CD8-positive, alpha-beta memory T cell (primary cell): Measurements from ENCODE around the gene POR. TPM values are rescaled to one million over a fixed set of nuclear protein-coding genes. Genes with fewer than 3 reads are reported as not detected.
"Not testable (repeated sequence)": the region's sequence is repeated elsewhere in the genome, so short reads cannot be mapped to it uniquely, and the experiment has no call there.

ENCODE experiments used
- CTCF ChIA-PET: fragments of 350-600 bp; sonication (Branson Sonifier 250); formaldehyde crosslinking; loops from one replicate; lab custom pipeline; 2021; ENCODE audit warnings: antibody characterized with exemption; lab: Charles Lee
- POLR2A ChIA-PET: fragments of 350-600 bp; sonication (Branson Sonifier 250); formaldehyde crosslinking; loops from one replicate; lab custom pipeline; 2021; ENCODE audit warnings: antibody characterized with exemption; lab: Charles Lee
- DNase-seq, 5 donors: peaks; one replicate each; pipeline versions ENCODE4 v3.0.0 to v3.0.0-alpha.2; 2020 to 2022; ENCODE audit warnings: mixed read lengths in 1 of 5
- H3K27ac ChIP-seq: one replicate; pipeline ENCODE4 v1.7.0; 2013; ENCODE audit warnings: low read depth, mild to moderate bottlenecking, low read length, moderate library complexity
- H3K27me3 ChIP-seq: 2 replicates; pipeline ENCODE4 v1.7.0; 2013; ENCODE audit warnings: low read length, mild to moderate bottlenecking; ENCODE audit not compliant: insufficient read depth, poor library complexity, severe bottlenecking
- H3K36me3 ChIP-seq: 2 replicates; pipeline ENCODE4 v1.7.0; 2013; ENCODE audit warnings: mild to moderate bottlenecking, low read length, moderate library complexity; ENCODE audit not compliant: insufficient read depth
- H3K4me1 ChIP-seq: 2 replicates; pipeline ENCODE4 v1.7.0; 2013; ENCODE audit warnings: mild to moderate bottlenecking, low read length, moderate library complexity; ENCODE audit not compliant: insufficient read depth
- H3K4me3 ChIP-seq: 2 replicates; pipeline ENCODE4 v1.7.0; 2013; ENCODE audit warnings: mild to moderate bottlenecking, low read length
- H3K9me3 ChIP-seq: 2 replicates; pipeline ENCODE4 v1.7.0; 2013; ENCODE audit warnings: mild to moderate bottlenecking, low read length
- H3K27ac Mint-ChIP-seq, 8 donors: one replicate each; pipeline ENCODE4 v1.8.0; 2020 to 2021; ENCODE audit warnings: mixed read lengths in 8 of 8, mild to moderate bottlenecking in 6 of 8, inconsistent platforms in 3 of 8, moderate library complexity in 3 of 8
- H3K27me3 Mint-ChIP-seq, 2 donors: one replicate each; pipeline ENCODE4 v1.8.0; 2020 to 2021; ENCODE audit warnings: mixed read lengths in 2 of 2, mild to moderate bottlenecking in 1 of 2, moderate library complexity in 1 of 2
- H3K36me3 Mint-ChIP-seq, 3 donors: one replicate each; pipeline ENCODE4 v1.8.0; 2020 to 2021; ENCODE audit warnings: mixed read lengths in 3 of 3, inconsistent platforms in 1 of 3, mild to moderate bottlenecking in 1 of 3
- H3K4me1 Mint-ChIP-seq, 3 donors: one replicate each; pipeline ENCODE4 v1.8.0; 2020 to 2021; ENCODE audit warnings: mixed read lengths in 3 of 3, inconsistent platforms in 1 of 3, mild to moderate bottlenecking in 1 of 3
- H3K4me3 Mint-ChIP-seq, 7 donors: one replicate each; pipeline ENCODE4 v1.8.0; 2020 to 2021; ENCODE audit warnings: mixed read lengths in 7 of 7, mild to moderate bottlenecking in 6 of 7, moderate library complexity in 4 of 7, inconsistent platforms in 2 of 7
- H3K9me3 Mint-ChIP-seq, 5 donors: one replicate each; pipeline ENCODE4 v1.8.0; 2020 to 2022; ENCODE audit warnings: mixed read lengths in 5 of 5, mild to moderate bottlenecking in 3 of 5, moderate library complexity in 2 of 5, inconsistent platforms in 1 of 5
- polyA plus RNA-seq: library from polyadenylated mRNA; unstranded; fragments of 300-500 nt; fragmentation: Illumina TruSeq; gene quantifications from one replicate; pipeline ENCODE4 v1.2.3, GENCODE V29; 2021
- total RNA-seq, 2 experiments: library from RNA; stranded (reverse); gene quantifications; one replicate each; pipeline ENCODE4 v1.2.3, GENCODE V29; 2021

Gene POR
- total and polyA plus RNA-seq, 3 experiments from 2014 or later, result 40.7 to 61.4 (median 41.6) TPM

DNA sequence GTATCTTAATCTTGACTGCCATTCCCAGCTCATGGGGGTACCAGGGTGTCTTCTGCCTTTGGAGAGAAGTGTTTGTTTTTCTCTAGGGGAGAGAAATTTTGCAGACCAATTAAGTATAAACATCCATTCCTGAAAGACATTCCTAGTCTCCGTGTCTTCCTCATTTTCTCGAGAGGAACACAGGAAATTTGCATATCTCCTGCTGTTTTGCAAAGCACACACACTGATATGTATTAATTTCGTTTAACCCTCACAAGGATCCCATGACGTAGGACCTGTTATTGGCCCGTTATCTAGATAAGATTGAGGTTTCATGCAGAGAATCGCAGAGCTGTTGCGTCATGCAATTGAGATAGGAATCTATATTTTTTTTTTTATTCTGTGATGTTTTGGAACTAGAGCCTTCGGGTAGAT lies 35.2 kb upstream of the POR start:
- H3K27ac Mint-ChIP-seq, result peak overlapping the region; percentile 80 to 100 (median 96)
- H3K9me3 Mint-ChIP-seq, result no peaks in the 10 kb centered on the region
- H3K4me1 Mint-ChIP-seq, result peaks cover 25 to 46% (median 37%) of the 10 kb centered on the region in 3 donors
- ChIA-PET POLR2A (interaction anchor here (2.0 kb wide), 1 partner anchor 34 kb away, joined by 17 read pairs; no protein-coding TSS in a partner anchor), CTCF (interaction anchor here (0.6 to 1.7 kb wide), 3 partner anchors 34 to 414 kb away, joined by 3 to 7 read pairs (median 3); no protein-coding TSS in a partner anchor)
- H3K27me3 ChIP-seq, result no peaks in the 10 kb centered on the region
- peak in 4 of 5 donors; percentile 23 to 67 (median 56) for DNase-seq
- peaks cover 0 to 55% (median 9%) of the 10 kb centered on the region in 3 donors for H3K36me3 Mint-ChIP-seq
- H3K36me3 ChIP-seq, result peaks cover 26% of the 10 kb centered on the region
- peaks cover 22% of the 10 kb centered on the region for H3K4me1 ChIP-seq
- H3K27ac ChIP-seq, result peak overlapping the region; percentile 87
- peak overlapping the region; percentile 70 for H3K4me3 ChIP-seq
- H3K4me3 Mint-ChIP-seq, result peak overlapping the region; percentile 95 to 99 (median 96)
- no peaks in the 10 kb centered on the region for H3K27me3 Mint-ChIP-seq
- no peaks in the 10 kb centered on the region for H3K9me3 ChIP-seq

GRCh38 chr7:75880242-75880641 lies 34.7 kb upstream of the POR start:
- Histone ChIP-seq H3K27ac (peak overlapping the region; percentile 87), H3K36me3 (peaks cover 30% of the 10 kb centered on the region), H3K4me3 (peak overlapping the region; percentile 70), H3K27me3 (no peaks in the 10 kb centered on the region), H3K9me3 (no peaks in the 10 kb centered on the region), H3K4me1 (peaks cover 22% of the 10 kb centered on the region)
- no peaks in the 10 kb centered on the region for H3K27me3 Mint-ChIP-seq
- POLR2A ChIA-PET, result no interaction called here
- no peak for DNase-seq
- peak overlapping the region; percentile 95 to 99 (median 96) for H3K4me3 Mint-ChIP-seq
- no peaks in the 10 kb centered on the region for H3K9me3 Mint-ChIP-seq
- peak overlapping the region in 7 of 8 donors; percentile 95 to 100 (median 97) for H3K27ac Mint-ChIP-seq
- H3K4me1 Mint-ChIP-seq, result peaks cover 25 to 46% (median 37%) of the 10 kb centered on the region in 3 donors
- CTCF ChIA-PET, result interaction anchor here (0.6 to 1.3 kb wide), 2 partner anchors 34 to 415 kb away, joined by 3 read pairs; no protein-coding TSS in a partner anchor
- peaks cover 0 to 60% (median 9%) of the 10 kb centered on the region in 3 donors for H3K36me3 Mint-ChIP-seq

DNA sequence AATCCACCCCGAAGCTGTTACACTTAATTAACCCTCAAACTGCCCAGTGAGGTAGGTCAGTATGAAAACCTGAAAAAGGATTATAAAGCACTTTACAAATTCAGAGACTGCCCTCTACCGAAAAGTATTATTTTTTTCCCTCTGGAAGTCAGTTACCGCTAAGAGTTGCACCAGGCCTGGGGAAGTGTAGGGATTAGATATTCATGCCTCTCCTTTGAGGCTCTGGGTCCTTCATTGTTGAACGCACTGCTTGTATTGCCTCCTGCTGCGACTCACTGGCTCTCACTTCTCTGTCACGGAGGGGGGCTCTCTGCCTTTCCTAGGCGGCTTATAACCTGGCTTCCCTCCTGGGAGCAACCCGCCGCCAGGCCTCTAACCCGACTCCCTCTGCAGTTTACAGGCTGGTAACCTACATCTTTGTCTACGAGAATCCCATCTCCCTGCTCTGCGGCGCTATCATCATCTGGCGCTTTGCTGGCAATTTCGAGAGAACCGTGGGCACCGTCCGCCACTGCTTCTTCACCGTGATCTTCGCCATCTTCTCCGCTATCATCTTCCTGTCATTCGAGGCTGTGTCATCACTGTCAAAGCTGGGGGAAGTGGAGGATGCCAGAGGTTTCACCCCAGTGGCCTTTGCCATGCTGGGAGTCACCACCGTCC lies 33.4 kb upstream of the POR start:
- Histone ChIP-seq H3K9me3 (no peaks in the 10 kb centered on the region), H3K27me3 (no peaks in the 10 kb centered on the region), H3K27ac (no peak overlapping the region), H3K4me3 (no peak overlapping the region), H3K36me3 (peaks cover 41% of the 10 kb centered on the region), H3K4me1 (peaks cover 22% of the 10 kb centered on the region)
- Mint-ChIP-seq H3K27me3 (no peaks in the 10 kb centered on the region), H3K36me3 (peaks cover 0 to 73% (median 9%) of the 10 kb centered on the region in 3 donors), H3K4me1 (peaks cover 25 to 46% (median 37%) of the 10 kb centered on the region in 3 donors), H3K4me3 (peak overlapping the region in 3 of 7 donors; percentile 15 to 79 (median 76)), H3K9me3 (no peaks in the 10 kb centered on the region), H3K27ac (peak overlapping the region in 3 of 8 donors; percentile 19 to 73 (median 72))
- no peak for DNase-seq
- CTCF ChIA-PET, result no interaction called here
- POLR2A ChIA-PET, result no interaction called here

DNA sequence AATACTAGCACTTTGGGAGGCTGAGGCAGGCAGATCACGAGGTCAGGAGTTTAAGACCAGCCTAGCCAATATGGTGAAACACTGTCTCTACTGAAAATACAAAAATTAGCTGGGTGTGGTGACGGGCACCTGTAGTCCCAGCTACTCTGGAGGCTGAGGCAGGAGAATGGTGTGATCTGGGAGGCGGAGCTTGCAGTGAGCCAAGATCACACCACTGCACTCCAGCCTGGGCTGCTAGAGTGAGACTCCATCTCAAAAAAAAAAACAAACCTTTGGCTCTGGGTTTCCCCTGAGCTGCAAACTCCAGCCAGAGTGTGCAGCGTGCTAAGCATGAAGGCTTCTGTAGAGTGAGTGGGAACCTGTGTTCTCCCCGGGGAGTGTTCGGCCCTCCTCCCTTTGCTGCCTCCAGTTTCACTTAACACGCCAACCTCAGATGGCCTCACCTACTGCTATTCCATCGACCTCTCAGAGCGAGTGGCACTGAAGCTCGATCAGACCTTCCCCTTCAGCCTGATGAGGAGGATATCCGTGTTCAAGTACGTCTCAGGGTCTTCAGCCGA lies 31.6 kb upstream of the POR start:
- peaks cover 0 to 87% (median 15%) of the 10 kb centered on the region in 3 donors for H3K36me3 Mint-ChIP-seq

GRCh38 chr7:75884476-75884875 lies 30.5 kb upstream of the POR start:
- no peaks in the 10 kb centered on the region for H3K9me3 Mint-ChIP-seq
- no peak overlapping the region for H3K4me3 Mint-ChIP-seq
- Histone ChIP-seq H3K4me3 (no peak overlapping the region), H3K27me3 (no peaks in the 10 kb centered on the region), H3K36me3 (peaks cover 49% of the 10 kb centered on the region), H3K27ac (no peak overlapping the region), H3K4me1 (peaks cover 15% of the 10 kb centered on the region), H3K9me3 (no peaks in the 10 kb centered on the region)
- H3K27me3 Mint-ChIP-seq, result no peaks in the 10 kb centered on the region
- POLR2A ChIA-PET, result no interaction called here
- peaks cover 16 to 36% (median 26%) of the 10 kb centered on the region in 3 donors for H3K4me1 Mint-ChIP-seq
- CTCF ChIA-PET, result no interaction called here
- DNase-seq, result no peak
- peaks cover 0 to 90% (median 15%) of the 10 kb centered on the region in 3 donors for H3K36me3 Mint-ChIP-seq
- peak overlapping the region in 2 of 8 donors; percentile 13 to 43 for H3K27ac Mint-ChIP-seq

More for the DNA sequence above, 31.6 kb upstream of the POR start:
- H3K4me1 ChIP-seq, result peaks cover 17% of the 10 kb centered on the region
- H3K4me3 Mint-ChIP-seq, result peak overlapping the region in 1 of 7 donors; percentile 52
- H3K27me3 ChIP-seq, H3K27me3 Mint-ChIP-seq, H3K9me3 ChIP-seq, H3K9me3 Mint-ChIP-seq, CTCF ChIA-PET, H3K4me3 ChIP-seq, DNase-seq, H3K27ac ChIP-seq: not testable (repeated sequence)
- H3K27ac Mint-ChIP-seq, result peak overlapping the region in 1 of 8 donors; percentile 63
- peaks cover 49% of the 10 kb centered on the region for H3K36me3 ChIP-seq
- POLR2A ChIA-PET, result interaction anchor here (1.0 kb wide), 1 partner anchor 31 kb away, joined by 3 read pairs; the partner anchor contains the start of gene POR
- H3K4me1 Mint-ChIP-seq, result peaks cover 19 to 41% (median 32%) of the 10 kb centered on the region in 3 donors

DNA sequence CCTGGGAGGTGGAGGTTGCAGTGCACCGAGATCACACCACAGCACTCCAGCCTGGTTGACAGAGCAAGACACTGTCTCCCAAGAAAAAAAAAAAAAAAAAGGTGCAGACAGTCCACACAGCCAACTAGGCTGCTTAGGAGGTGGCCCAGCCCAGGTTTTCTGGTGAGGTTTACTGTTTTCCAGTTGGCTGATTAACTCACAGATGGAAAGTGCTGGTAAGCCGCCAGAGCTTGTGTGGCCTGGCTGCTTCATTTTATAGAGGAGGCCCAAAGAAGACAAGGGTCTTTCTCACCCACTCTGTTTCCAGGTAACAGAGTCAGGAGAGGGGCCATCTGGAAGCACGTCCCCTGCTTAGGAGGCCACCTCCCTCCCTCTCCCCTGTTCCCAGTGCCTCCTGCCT lies 29.9 kb upstream of the POR start:
- H3K4me1 ChIP-seq, result peaks cover 10% of the 10 kb centered on the region
- H3K36me3 ChIP-seq, result peaks cover 49% of the 10 kb centered on the region
- Mint-ChIP-seq H3K36me3 (peaks cover 0 to 88% (median 18%) of the 10 kb centered on the region in 3 donors), H3K4me1 (peaks cover 10 to 30% (median 20%) of the 10 kb centered on the region in 3 donors), H3K4me3 (no peak overlapping the region), H3K9me3 (no peaks in the 10 kb centered on the region), H3K27ac (no peak overlapping the region), H3K27me3 (no peaks in the 10 kb centered on the region)
- POLR2A ChIA-PET, result no interaction called here
- no peaks in the 10 kb centered on the region for H3K9me3 ChIP-seq
- no peaks in the 10 kb centered on the region for H3K27me3 ChIP-seq
- DNase-seq, result no peak
- H3K4me3 ChIP-seq, result no peak overlapping the region
- no peak overlapping the region for H3K27ac ChIP-seq
- CTCF ChIA-PET, result interaction anchor here (1.0 kb wide), 1 partner anchor 135 kb away, joined by 4 read pairs; no protein-coding TSS in a partner anchor

- peaks cover 35% of the 10 kb centered on the region for H3K36me3 ChIP-seq
- Mint-ChIP-seq H3K27me3 (no peaks in the 10 kb centered on the region), H3K9me3 (no peaks in the 10 kb centered on the region), H3K36me3 (peaks cover 0 to 63% (median 10%) of the 10 kb centered on the region in 3 donors), H3K4me1 (peaks cover 0 to 5% (median 0%) of the 10 kb centered on the region in 3 donors), H3K4me3 (no peak overlapping the region), H3K27ac (peak overlapping the region in 3 of 8 donors; percentile 12 to 58 (median 33))
- POLR2A ChIA-PET, result no interaction called here
- CTCF ChIA-PET, result no interaction called here
- no peak overlapping the region for H3K4me3 ChIP-seq
- H3K27me3 ChIP-seq, result no peaks in the 10 kb centered on the region
- no peak for DNase-seq
- H3K27ac ChIP-seq, result no peak overlapping the region
- H3K9me3 ChIP-seq, result no peaks in the 10 kb centered on the region
- H3K4me1 ChIP-seq, result no peaks in the 10 kb centered on the region
These were observed 27.1 kb upstream of the POR start for GRCh38 chr7:75887669-75888369.
